ENCODE measurements around the gene EEPD1. TPM values are rescaled to one million over a fixed set of nuclear protein-coding genes. Genes with fewer than 3 reads are reported as not detected.
"Not testable (repeated sequence)": the region's sequence is repeated elsewhere in the genome, so short reads cannot be mapped to it uniquely, and the experiment has no call there.

Gene EEPD1
- total RNA-seq, 1 experiment from 2014 or later, result 9.8 TPM

DNA sequence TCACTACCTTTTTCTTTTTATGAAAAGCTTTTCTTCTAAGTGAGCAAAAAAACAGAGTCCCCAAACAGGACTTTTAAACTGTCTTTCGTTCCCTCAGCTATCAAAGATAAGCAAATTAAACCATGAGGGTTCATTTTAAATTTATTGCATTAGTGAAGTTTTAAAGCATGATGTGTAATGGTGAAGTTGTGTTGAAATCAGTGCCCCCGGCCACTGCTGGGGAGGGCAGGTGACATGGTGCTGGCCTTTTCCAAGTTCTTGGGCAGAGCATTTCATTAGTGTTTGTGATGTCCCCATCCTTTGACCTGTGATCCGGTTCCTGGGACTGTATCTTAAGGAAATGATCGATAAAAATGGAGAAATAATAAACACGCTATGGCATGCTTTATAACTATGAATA, 96.0 kb downstream of the EEPD1 start:
- no peaks in the 10 kb centered on the region for H3K27me3 ChIP-seq (ENCODE audit: control insufficient read depth, insufficient read depth, low read length)
- no peak overlapping the region for H3K4me3 ChIP-seq (ENCODE audit: insufficient read depth, low read depth, low read length)
- DNase-seq, result no peak
- no peaks in the 10 kb centered on the region for H3K36me3 ChIP-seq (replicated peaks; ENCODE audit: control insufficient read depth, insufficient read depth, low read length)

DNA sequence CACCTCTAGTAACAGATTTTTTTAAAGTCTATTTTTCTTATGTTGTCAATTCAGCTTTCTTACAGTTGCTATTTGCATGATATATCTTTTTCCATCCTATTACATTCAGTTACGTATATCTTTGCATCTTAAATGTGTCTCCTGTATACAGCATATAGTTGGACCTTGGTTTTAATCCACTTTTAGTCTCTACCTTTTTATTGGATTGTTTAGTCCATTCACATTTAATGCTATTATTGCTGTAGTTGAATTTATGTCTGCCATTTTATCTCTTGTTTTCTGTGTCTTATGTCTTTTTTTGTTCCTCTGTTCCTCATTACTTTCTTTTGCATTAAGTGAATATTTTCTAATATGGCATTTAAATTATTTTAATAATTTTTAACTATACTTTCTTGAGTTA, 100.6 kb downstream of the EEPD1 start:
- H3K27me3 ChIP-seq (ENCODE audit: control insufficient read depth, insufficient read depth, low read length), result no peaks in the 10 kb centered on the region
- no peak for DNase-seq
- no peak overlapping the region for H3K4me3 ChIP-seq (ENCODE audit: insufficient read depth, low read depth, low read length)
- no peaks in the 10 kb centered on the region for H3K36me3 ChIP-seq (replicated peaks; ENCODE audit: control insufficient read depth, insufficient read depth, low read length)

DNA sequence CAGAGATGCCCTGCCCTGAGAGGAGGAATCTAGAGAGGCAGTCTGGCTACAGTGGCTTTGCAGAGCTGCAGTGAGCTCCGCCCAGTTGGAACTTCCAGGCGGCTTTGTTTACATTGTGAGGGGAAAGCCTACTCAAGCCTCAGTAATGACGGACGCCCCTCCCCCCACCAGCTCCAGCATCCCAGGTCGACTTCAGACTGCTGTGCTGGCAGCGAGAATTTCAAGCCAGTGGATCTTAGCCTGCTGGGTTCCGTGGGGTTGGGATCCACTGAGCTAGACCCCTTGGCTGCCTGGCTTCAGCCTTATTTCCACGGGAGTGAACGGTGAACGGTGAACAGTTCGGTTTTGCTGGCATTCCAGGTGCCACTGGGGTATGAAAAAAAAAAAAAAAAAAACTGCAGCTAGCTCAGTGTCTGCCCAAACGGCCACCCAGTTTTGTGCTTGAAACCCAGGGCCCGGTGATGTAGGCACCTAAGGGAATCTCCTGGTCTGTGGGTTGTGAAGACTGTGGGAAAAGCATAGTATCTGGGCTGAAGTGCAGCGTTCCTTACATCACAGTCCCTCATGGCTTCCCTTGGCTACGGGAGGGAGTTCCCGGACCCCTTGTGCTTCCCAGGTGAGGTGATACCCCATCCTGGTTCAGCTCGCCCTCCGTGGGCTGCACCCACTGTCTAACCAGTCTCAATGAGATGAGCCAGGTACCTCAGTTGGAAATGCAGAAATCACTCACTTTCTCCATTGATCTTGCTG, 105.6 kb downstream of the EEPD1 start:
- peak overlapping the region; percentile 11; the same call in 1 of the 2 replicates for H3K4me3 ChIP-seq (ENCODE audit: insufficient read depth, low read depth, low read length)
- not testable (repeated sequence) for H3K36me3 ChIP-seq (replicated peaks; ENCODE audit: control insufficient read depth, insufficient read depth, low read length); H3K27me3 ChIP-seq (ENCODE audit: control insufficient read depth, insufficient read depth, low read length); DNase-seq

DNA sequence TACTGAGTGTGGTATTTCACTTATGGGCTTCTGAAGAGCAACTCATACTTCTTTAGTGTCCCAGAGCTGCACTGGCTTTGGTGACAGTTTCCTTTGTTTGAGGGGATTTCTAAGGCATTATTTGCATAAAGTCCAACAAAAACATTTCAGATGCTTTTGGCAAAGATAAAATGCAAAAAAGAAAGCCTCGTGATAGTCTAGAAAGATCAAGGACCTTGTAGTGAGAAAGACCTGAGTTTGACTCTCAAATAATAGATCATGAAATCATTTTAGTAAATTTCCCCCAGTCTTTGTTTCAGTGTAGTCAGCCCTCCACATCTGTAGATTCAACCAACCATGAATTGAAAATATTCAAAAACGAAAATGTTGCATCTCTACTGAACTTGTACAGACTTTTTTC, 107.4 kb downstream of the EEPD1 start:
- Histone ChIP-seq H3K27me3 (ENCODE audit: control insufficient read depth, insufficient read depth, low read length) (no peaks in the 10 kb centered on the region), H3K4me3 (ENCODE audit: insufficient read depth, low read depth, low read length) (no peak overlapping the region), H3K36me3 (replicated peaks; ENCODE audit: control insufficient read depth, insufficient read depth, low read length) (no peaks in the 10 kb centered on the region)
- no peak for DNase-seq

DNA sequence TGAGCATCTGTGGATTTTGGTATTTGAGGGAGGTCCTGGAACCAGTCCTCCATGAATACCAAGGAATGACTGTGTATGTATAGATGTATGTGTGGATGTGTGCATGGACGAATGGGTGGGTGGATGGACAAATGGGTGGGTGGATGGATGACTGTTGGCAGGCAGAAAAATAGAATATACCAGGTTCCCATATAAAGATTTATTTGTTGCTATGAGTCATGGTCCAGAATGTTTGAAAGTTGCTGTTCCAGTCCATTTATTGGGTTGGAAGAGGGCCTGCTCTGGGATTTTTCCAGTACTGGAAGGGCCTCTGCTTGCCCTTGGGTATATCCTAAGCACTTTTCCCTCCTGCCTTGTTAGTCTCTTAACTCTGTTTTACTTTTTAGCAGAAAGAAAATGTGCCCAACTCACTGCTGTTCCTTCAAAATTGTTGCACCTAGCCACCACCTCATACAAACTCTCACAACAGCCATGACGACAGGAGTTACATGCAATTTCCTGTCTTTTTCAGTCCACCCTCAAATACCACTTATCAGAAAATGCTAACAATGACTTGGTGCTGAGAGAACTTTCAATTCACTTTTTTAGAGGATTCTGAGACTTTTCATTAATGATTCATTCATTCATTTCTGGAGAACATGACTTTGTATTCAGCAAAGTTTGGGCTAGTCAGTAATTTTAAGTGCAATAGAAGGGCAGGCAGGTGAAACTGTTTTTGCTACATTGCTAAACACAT, 108.1 kb downstream of the EEPD1 start:
- H3K36me3 ChIP-seq (replicated peaks; ENCODE audit: control insufficient read depth, insufficient read depth, low read length), result no peaks in the 10 kb centered on the region
- no peak overlapping the region for H3K4me3 ChIP-seq (ENCODE audit: insufficient read depth, low read depth, low read length)
- no peak for DNase-seq
- H3K27me3 ChIP-seq (ENCODE audit: control insufficient read depth, insufficient read depth, low read length), result no peaks in the 10 kb centered on the region

DNA sequence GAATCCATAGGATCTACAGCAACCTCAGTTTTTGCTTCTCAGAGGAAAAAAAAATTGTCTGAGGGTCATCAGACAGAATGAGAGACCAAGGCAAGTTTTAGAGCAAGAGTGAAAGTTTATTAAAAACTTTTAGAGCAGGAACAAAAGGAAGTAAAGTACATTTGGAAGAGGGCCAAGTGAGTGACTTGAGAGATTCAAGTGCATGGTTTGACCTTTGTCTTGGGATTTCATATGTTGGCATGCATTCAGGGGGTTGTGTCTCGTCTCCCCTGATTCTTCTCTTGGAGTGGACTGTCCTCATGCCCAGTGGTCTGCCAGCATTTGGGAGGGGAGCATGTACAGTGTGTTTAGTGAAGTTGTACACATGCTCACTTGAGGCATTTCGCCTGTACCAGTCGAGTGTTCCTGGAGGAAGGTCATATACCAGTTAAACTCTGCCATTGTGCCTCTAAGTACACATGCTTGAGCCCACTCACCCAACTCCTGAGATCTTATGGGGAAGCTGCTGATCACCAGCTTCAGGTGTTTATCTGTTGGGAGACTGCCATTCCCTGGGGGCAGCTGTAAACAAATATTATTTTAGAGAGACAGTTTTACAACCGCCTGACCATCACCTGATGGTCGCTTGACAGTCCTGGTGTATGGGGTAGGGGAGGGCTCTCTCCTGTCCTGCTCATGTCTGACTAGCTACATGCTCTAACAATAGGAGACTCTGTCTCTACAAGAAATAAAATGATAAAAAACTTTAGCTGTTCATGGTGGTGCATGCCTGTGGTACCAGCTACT, 109.4 kb downstream of the EEPD1 start:
- Histone ChIP-seq H3K36me3 (replicated peaks; ENCODE audit: control insufficient read depth, insufficient read depth, low read length) (no peaks in the 10 kb centered on the region), H3K4me3 (ENCODE audit: insufficient read depth, low read depth, low read length) (no peak overlapping the region), H3K27me3 (ENCODE audit: control insufficient read depth, insufficient read depth, low read length) (no peaks in the 10 kb centered on the region)
- DNase-seq, result no peak

DNA sequence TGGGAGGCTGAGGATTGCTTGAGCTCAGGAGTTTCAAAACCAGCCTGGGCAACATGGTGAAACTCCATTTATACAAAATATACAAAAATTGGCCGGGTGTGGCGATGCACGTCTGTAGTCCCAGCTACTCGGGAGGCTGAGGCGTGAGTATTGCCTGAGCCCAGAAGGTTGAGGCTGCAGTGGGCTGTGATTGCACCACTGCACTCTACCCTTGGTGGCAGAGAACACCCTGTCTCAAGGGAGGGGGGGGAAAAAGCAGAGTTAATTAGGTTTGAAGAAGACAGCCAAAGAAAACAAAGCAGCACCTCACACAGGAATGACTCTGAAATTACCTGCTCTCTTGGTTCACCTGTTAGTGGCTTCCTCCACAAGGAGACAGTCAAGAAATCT, 110.0 kb downstream of the EEPD1 start:
- Histone ChIP-seq H3K4me3 (ENCODE audit: insufficient read depth, low read depth, low read length) (no peak overlapping the region), H3K27me3 (ENCODE audit: control insufficient read depth, insufficient read depth, low read length) (no peaks in the 10 kb centered on the region), H3K36me3 (replicated peaks; ENCODE audit: control insufficient read depth, insufficient read depth, low read length) (no peaks in the 10 kb centered on the region)
- no peak for DNase-seq

DNA sequence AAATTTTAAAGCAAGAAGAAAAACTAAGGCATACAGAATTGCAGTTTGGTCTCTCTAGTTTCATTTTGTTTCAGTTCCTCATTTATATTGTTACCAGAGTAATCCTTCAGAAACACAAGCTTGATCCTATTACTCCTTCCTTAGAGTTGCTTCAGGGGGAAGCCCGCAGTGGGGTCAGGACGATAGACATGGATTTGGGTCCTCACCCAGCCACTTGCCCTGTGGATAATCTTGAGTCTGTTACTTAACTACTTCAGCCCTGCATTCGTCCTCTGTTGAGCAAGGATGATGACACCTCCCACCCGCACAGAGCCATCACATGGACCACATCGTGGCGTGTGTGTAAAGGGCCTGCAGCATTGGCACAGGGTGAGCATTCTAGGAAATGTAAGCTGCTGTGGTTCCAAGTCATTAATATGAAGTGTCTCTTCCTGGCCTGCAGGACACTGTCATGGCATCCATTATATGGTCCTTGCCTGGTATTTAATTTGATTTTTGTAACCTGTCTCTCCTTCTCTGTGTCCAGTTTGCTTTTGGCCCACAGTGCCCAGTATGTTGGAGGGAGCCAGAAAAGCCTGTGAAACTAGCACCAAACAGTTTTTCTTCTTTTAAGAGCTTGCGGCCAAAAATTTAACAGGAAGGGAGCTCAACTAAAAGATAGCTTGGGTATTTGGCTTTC, 111.2 kb downstream of the EEPD1 start:
- no peak for DNase-seq
- H3K36me3 ChIP-seq (replicated peaks; ENCODE audit: control insufficient read depth, insufficient read depth, low read length), result no peaks in the 10 kb centered on the region
- H3K4me3 ChIP-seq (ENCODE audit: insufficient read depth, low read depth, low read length), result no peak overlapping the region
- H3K27me3 ChIP-seq (ENCODE audit: control insufficient read depth, insufficient read depth, low read length), result no peaks in the 10 kb centered on the region

DNA sequence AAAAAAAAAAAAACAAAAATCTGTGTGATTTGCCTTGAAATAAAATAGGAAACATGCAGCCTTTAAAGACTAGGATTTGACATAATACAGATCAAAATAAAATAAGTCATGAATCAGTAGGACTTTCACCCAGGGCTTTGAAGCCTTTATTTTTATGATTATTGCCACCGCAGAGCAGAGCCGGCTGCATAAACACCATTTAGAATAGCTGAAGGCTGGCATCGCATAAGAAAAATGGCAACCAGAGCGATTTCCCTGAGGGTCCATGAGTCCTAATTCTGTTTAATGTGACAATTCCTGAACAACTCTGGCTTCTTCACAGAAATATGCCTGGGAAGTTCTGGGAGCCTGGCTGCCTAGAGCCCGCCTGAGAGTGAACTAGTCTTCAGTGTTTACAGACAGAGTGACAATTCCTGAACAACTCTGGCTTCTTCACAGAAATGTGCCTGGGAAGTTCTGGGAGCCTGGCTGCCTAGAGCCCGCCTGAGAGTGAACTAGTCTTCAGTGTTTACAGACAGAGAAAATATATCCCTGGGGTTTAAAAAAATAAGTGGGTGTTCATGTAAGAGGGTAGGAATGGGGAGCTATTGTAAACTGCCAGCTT, 112.0 kb downstream of the EEPD1 start:
- Histone ChIP-seq H3K27me3 (ENCODE audit: control insufficient read depth, insufficient read depth, low read length) (no peaks in the 10 kb centered on the region), H3K36me3 (replicated peaks; ENCODE audit: control insufficient read depth, insufficient read depth, low read length) (no peaks in the 10 kb centered on the region), H3K4me3 (ENCODE audit: insufficient read depth, low read depth, low read length) (no peak overlapping the region)
- DNase-seq, result no peak

DNA sequence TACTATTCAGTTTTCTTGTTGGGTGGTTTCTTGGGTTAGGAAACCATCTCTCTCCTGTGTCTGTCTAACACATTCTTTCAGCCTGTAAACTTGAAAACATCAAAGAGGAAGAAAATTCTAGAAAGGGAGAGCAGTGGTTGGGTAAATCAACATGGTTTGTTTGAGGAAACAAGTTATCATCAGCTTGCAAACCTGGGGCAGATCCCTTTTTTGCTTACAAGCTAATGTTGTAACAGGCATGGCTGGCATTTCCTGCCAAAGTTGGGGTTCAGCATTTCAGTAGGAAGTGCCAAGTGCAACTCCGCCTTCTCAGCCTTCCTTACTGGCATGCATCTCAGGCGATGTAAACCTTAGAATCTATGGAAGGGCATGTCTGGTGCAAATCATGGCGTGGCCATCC, 112.6 kb downstream of the EEPD1 start:
- Histone ChIP-seq H3K27me3 (ENCODE audit: control insufficient read depth, insufficient read depth, low read length) (no peaks in the 10 kb centered on the region), H3K36me3 (replicated peaks; ENCODE audit: control insufficient read depth, insufficient read depth, low read length) (no peaks in the 10 kb centered on the region), H3K4me3 (ENCODE audit: insufficient read depth, low read depth, low read length) (no peak overlapping the region)
- no peak for DNase-seq

DNA sequence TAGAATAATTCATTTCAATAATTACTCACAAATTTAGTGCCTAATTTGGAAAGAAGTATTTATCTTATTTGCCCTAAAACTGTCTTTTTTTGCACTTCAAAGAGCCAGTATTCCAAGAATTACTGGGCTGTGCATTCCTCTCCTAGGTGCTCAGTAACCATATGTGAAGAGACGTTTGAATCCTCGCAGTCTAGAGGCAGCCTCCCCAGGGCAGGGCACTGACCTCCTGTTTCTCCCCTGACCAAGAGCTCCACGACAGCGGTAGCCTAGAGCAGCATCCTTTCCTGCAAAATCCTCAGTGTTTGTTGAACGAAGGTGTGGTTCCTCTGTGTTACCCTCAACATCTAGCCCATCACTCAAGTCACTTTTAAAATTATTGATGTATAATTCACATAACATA, 113.1 kb downstream of the EEPD1 start:
- Histone ChIP-seq H3K4me3 (ENCODE audit: insufficient read depth, low read depth, low read length) (no peak overlapping the region), H3K27me3 (ENCODE audit: control insufficient read depth, insufficient read depth, low read length) (no peaks in the 10 kb centered on the region), H3K36me3 (replicated peaks; ENCODE audit: control insufficient read depth, insufficient read depth, low read length) (no peaks in the 10 kb centered on the region)
- no peak for DNase-seq

DNA sequence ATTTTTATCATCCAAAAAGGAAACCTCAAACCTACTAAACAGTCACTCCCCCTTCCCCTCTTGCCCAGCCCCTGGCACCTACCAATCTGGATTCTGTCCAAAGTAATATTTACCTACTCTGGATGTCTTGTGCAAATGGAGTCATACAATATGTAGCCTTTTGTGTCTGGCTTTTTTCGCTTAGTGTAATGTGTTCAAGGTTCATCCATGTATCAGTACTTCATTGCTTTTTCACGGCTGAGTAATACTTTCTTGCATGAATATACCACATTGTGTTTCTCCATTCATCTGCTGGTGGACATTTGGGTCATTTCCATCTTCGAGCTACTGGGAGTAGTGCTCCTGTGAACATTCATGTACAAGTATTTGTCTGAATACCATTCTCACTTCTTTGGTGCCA, 113.6 kb downstream of the EEPD1 start:
- no peaks in the 10 kb centered on the region for H3K36me3 ChIP-seq (replicated peaks; ENCODE audit: control insufficient read depth, insufficient read depth, low read length)
- DNase-seq, result no peak
- H3K4me3 ChIP-seq (ENCODE audit: insufficient read depth, low read depth, low read length), result no peak overlapping the region
- H3K27me3 ChIP-seq (ENCODE audit: control insufficient read depth, insufficient read depth, low read length), result no peaks in the 10 kb centered on the region

DNA sequence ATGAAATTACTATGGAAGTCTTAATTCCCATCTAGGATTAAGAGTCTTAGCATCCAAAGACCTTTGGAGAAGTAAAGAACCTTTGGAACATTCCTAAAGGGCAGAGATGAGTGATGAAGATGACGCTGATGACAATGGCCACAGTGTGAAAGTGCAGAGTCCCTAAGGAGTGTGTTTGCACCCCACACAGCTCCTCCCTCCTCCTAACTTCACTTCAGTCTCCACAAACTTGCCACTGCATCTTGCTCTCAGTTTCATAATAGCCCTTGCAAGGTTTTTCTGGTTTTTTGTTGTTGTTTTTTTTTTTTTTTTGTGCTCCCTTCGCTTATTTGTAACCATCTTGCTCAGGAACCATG, 119.1 kb downstream of the EEPD1 start:
- H3K4me3 ChIP-seq (ENCODE audit: insufficient read depth, low read depth, low read length), result no peak overlapping the region
- no peak for DNase-seq

DNA sequence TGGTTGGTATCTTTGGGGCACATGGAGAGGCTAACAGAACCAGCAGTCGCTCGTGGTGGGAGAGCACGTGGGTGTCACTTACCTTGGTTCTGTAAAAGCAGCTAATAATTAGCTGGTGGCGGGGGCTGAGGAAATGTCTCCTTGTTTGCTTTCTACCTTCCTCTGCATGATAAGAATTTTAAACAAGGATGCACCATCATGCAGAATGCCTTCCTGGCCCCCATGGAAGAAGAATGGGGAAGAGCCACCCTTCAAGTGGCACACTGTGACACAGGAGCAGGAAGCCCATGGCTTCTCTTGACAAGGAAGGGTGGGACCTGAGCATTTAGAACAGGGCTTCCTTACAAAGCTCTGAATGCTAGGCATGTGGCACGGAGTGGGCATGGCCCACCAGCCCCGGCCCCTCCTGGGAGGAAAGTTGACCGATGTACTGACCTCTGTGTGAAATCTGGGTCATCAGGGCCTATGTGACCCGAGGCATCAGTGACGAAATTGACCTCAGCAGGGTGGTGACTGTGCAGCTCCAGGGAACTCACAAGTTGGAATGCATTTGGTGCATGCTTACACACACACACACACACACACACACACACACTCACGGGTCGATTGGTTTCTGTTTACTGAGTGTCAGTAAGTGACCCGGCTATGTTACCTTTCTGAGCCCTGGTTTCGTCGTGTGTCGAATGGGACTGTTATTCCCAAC, 119.7 kb downstream of the EEPD1 start:
- Histone ChIP-seq H3K4me3 (ENCODE audit: insufficient read depth, low read depth, low read length) (no peak overlapping the region), H3K36me3 (replicated peaks; ENCODE audit: control insufficient read depth, insufficient read depth, low read length) (no peaks in the 10 kb centered on the region), H3K27me3 (ENCODE audit: control insufficient read depth, insufficient read depth, low read length) (no peaks in the 10 kb centered on the region)
- DNase-seq, result no peak

More for the DNA sequence above, 119.1 kb downstream of the EEPD1 start:
- no peaks in the 10 kb centered on the region for H3K27me3 ChIP-seq (ENCODE audit: control insufficient read depth, insufficient read depth, low read length)
- H3K36me3 ChIP-seq (replicated peaks; ENCODE audit: control insufficient read depth, insufficient read depth, low read length), result no peaks in the 10 kb centered on the region

Data from H7 (cell line).